K562 (cell line): ENCODE results near the gene LCN12.

Source experiments
- ARID3B ChIP-seq: fragments of 250-450 bp; sonication (Bioruptor Pico); IDR thresholded peaks from 2 replicates; pipeline ENCODE4 v1.4.0; 2020; ENCODE audit warnings: borderline replicate concordance
- BDP1 ChIP-seq: IDR thresholded peaks from 3 replicates; pipeline ENCODE4 v1.6.1; 2011; ENCODE audit not compliant: insufficient read length, insufficient read depth
- CHD4 ChIP-seq: fragments of 200-600 bp; sonication (generic); IDR thresholded peaks from 3 replicates; pipeline ENCODE4 v1.6.1; 2012; ENCODE audit warnings: low read depth, mild to moderate bottlenecking, mixed read lengths, low read length, inconsistent platforms; ENCODE audit not compliant: insufficient read depth, insufficient replicate concordance, poor library complexity, severe bottlenecking
- EP300 ChIP-seq: IDR thresholded peaks from 2 replicates; pipeline ENCODE4 v1.6.1; 2012; ENCODE audit warnings: low read length, improper control_type of control experiment
- EZH2 ChIP-seq: IDR thresholded peaks from 2 replicates; pipeline ENCODE4 v1.6.1; 2012; ENCODE audit warnings: low read depth, mild to moderate bottlenecking, inconsistent platforms, low read length, borderline replicate concordance
- HNRNPL ChIP-seq: fragments of 200-400 bp; formaldehyde crosslinking; IDR thresholded peaks from 2 replicates; pipeline ENCODE4 v1.6.1; 2017; ENCODE audit warnings: low read depth, mild to moderate bottlenecking, low read length
- PKNOX1 ChIP-seq: fragments of 450-650 bp; IDR thresholded peaks from 2 replicates; pipeline ENCODE4 v1.6.1; 2016
- SIRT6 ChIP-seq: IDR thresholded peaks from one replicate; pipeline ENCODE4 v1.6.1; 2012; ENCODE audit warnings: low read depth, mild to moderate bottlenecking, control low read depth, inconsistent platforms, low read length, moderate library complexity
- TAF1 ChIP-seq: IDR thresholded peaks from 2 replicates; pipeline ENCODE4 v1.6.1; 2011; ENCODE audit warnings: mild to moderate bottlenecking, low read length, moderate library complexity; ENCODE audit not compliant: insufficient read depth, control insufficient read depth, severe bottlenecking; ENCODE audit errors: extremely low read depth
- TAF9B ChIP-seq: fragments of 450-650 bp; IDR thresholded peaks from 2 replicates; pipeline ENCODE4 v1.6.1; 2018; ENCODE audit warnings: mild to moderate bottlenecking; ENCODE audit not compliant: partially characterized antibody
- ZNF274 ChIP-seq: IDR thresholded peaks from 2 replicates; pipeline ENCODE4 v1.6.1; 2011; ENCODE audit warnings: low read depth, mild to moderate bottlenecking, low read length, moderate library complexity, borderline replicate concordance
- ZNF318 ChIP-seq, 2 experiments: fragments of 450-650 bp; IDR thresholded peaks; 2 replicates each; pipeline ENCODE4 v1.6.1; 2016; ENCODE audit warnings: mild to moderate bottlenecking in 2 of 2, borderline replicate concordance in 1 of 2, low read depth in 1 of 2, moderate library complexity in 1 of 2
- ZNF584 ChIP-seq: fragments of 200-800 bp; sonication (Bioruptor generic); IDR thresholded peaks from 2 replicates; pipeline ENCODE4 v1.6.1; 2016; ENCODE audit warnings: low read depth, mild to moderate bottlenecking, missing genetic modification characterization, missing compliant biosample characterization
- TF ChIP-seq, protein P1 (sequence below), 3 experiments: IDR thresholded peaks in 2 of 3; conservative IDR thresholded peaks in 1 of 3; 2 replicates each; pipeline ENCODE4 v1.5.1; 2011 to 2012; ENCODE audit warnings: low read length in 3 of 3, mild to moderate bottlenecking in 3 of 3, control low read depth in 2 of 3, improper control_type of control experiment in 1 of 3, inconsistent platforms in 1 of 3, low read depth in 1 of 3, mixed read lengths in 1 of 3, moderate library complexity in 1 of 3; ENCODE audit not compliant: insufficient read depth in 2 of 3

GRCh38 chr9:136943291-136944211 lies 8.5 kb upstream of the LCN12 start:
- TF ChIP-seq ZNF274: no peak
- TF ChIP-seq, protein P1, sequence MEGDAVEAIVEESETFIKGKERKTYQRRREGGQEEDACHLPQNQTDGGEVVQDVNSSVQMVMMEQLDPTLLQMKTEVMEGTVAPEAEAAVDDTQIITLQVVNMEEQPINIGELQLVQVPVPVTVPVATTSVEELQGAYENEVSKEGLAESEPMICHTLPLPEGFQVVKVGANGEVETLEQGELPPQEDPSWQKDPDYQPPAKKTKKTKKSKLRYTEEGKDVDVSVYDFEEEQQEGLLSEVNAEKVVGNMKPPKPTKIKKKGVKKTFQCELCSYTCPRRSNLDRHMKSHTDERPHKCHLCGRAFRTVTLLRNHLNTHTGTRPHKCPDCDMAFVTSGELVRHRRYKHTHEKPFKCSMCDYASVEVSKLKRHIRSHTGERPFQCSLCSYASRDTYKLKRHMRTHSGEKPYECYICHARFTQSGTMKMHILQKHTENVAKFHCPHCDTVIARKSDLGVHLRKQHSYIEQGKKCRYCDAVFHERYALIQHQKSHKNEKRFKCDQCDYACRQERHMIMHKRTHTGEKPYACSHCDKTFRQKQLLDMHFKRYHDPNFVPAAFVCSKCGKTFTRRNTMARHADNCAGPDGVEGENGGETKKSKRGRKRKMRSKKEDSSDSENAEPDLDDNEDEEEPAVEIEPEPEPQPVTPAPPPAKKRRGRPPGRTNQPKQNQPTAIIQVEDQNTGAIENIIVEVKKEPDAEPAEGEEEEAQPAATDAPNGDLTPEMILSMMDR (IDR thresholded peaks at IDR 0.05 in 2 of 3, conservative IDR thresholded peaks at IDR 0.05 in 1 of 3; ENCODE audit: insufficient read depth in 2 of 3, low read depth in 1 of 3, low read length in 3 of 3): 0 out of 6 replicates have a peak, but pooled peaks of 1 of the 3 experiments have one; percentile 4
- TF ChIP-seq CHD4: no peak
- no peak for TF ChIP-seq EZH2
- no peak for TF ChIP-seq HNRNPL
- no peak for TF ChIP-seq SIRT6
- TF ChIP-seq ARID3B (CRISPR knock-in tag): no peak
- no peak for TF ChIP-seq TAF1
- TF ChIP-seq PKNOX1: no peak
- no peak for TF ChIP-seq TAF9B
- no peak for TF ChIP-seq BDP1
- TF ChIP-seq ZNF318 (IDR thresholded peaks at IDR 0.05; ENCODE audit: borderline replicate concordance in 1 of 2, low read depth in 1 of 2): no peak
- TF ChIP-seq ZNF584 (CRISPR knock-in tag): no peak
- no peak for TF ChIP-seq EP300
